HepG2 (cell line): ENCODE data around the gene LINGO3. TPM values are rescaled to one million over a fixed set of nuclear protein-coding genes. Genes with fewer than 3 reads are reported as not detected.

Experiments used
- CTCF ChIP-seq: sonication (generic); formaldehyde crosslinking; IDR thresholded peaks from 2 replicates; pipeline ENCODE4 v1.5.0; 2020; ENCODE audit warnings: mild to moderate bottlenecking, missing genetic modification reagents, moderate library complexity
- FOXM1 ChIP-seq: sonication (generic); formaldehyde crosslinking; IDR thresholded peaks from 2 replicates; pipeline ENCODE4 v1.5.0; 2020; ENCODE audit warnings: missing genetic modification reagents
- HCFC1 ChIP-seq: fragments of 150-350 bp; IDR thresholded peaks from 2 replicates; pipeline ENCODE4 v1.6.1; 2014; ENCODE audit warnings: low read depth, low read length
- HMGXB4 ChIP-seq, 2 experiments: sonication (generic) in 1 of 2; formaldehyde crosslinking in 1 of 2; IDR thresholded peaks; 2 replicates each; pipeline versions ENCODE4 v1.4.0 to v1.6.1; 2018 to 2020; ENCODE audit warnings: missing genetic modification reagents in 2 of 2, borderline replicate concordance in 1 of 2, low read depth in 1 of 2, mild to moderate bottlenecking in 1 of 2, missing biosample characterization in 1 of 2
- IKZF5 ChIP-seq: IDR thresholded peaks from 2 replicates; pipeline ENCODE4 v1.6.1; 2018; ENCODE audit warnings: missing genetic modification reagents, mild to moderate bottlenecking, missing compliant biosample characterization
- SALL1 ChIP-seq: sonication (generic); formaldehyde crosslinking; IDR thresholded peaks from 2 replicates; pipeline ENCODE4 v1.8.0; 2022; ENCODE audit warnings: mild to moderate bottlenecking, missing genetic modification reagents
- TFAP4 ChIP-seq: sonication (generic); IDR thresholded peaks from 2 replicates; pipeline ENCODE4 v1.6.1; 2016; ENCODE audit warnings: low read depth, borderline replicate concordance
- UBTF ChIP-seq: sonication (generic); formaldehyde crosslinking; IDR thresholded peaks from 2 replicates; pipeline ENCODE4 v1.4.0; 2020; ENCODE audit warnings: mild to moderate bottlenecking, missing genetic modification reagents
- ZFX ChIP-seq: sonication (generic); formaldehyde crosslinking; IDR thresholded peaks from 2 replicates; pipeline ENCODE4 v1.4.0; 2020; ENCODE audit warnings: mild to moderate bottlenecking, low read depth, missing genetic modification reagents, moderate library complexity
- ZNF687 ChIP-seq: sonication (generic); formaldehyde crosslinking; IDR thresholded peaks from 2 replicates; pipeline ENCODE4 v1.5.1; 2020; ENCODE audit warnings: mild to moderate bottlenecking, missing genetic modification reagents, moderate library complexity
- ZNF772 ChIP-seq: sonication (generic); formaldehyde crosslinking; IDR thresholded peaks from 2 replicates; pipeline ENCODE4 v1.5.0; 2020; ENCODE audit warnings: mild to moderate bottlenecking, missing genetic modification reagents
- ZNF800 ChIP-seq: sonication (generic); formaldehyde crosslinking; IDR thresholded peaks from 2 replicates; pipeline ENCODE4 v1.4.0; 2020; ENCODE audit warnings: missing genetic modification reagents
- polyA plus RNA-seq, 8 experiments: library from polyadenylated mRNA; depleted of rRNA in 3 of 8; stranded (reverse) in 7 of 8; unstranded in 1 of 8; fragments of >200 nt; fragmentation: Illumina TruSeq in 4 of 8; extraction: Trizol in 4 of 8; gene quantifications; 2 replicates each; pipeline versions ENCODE4 v1.2.1 to v1.2.3, GENCODE V29; 2011 to 2016; ENCODE audit warnings: low read depth in 4 of 8, missing spikeins in 1 of 8, mixed read lengths in 1 of 8; ENCODE audit not compliant: insufficient read depth in 1 of 8
- total RNA-seq, 5 experiments: library from RNA; depleted of rRNA; stranded (reverse); fragments of >200 nt; fragmentation: Illumina TruSeq; extraction: Trizol; gene quantifications; 2 replicates each; pipeline ENCODE4 v1.2.3, GENCODE V29; 2016; ENCODE audit warnings: low read depth in 1 of 5

LINGO3 gene
- total and polyA plus RNA-seq, 2 of the 13 experiments (the other 11 are each of a cell fraction or from before 2014, with no cell fraction given) = not detected

- no peak for TF ChIP-seq HCFC1
- peak; percentile 53; the same call in 1 of the 2 replicates for TF ChIP-seq TFAP4
- 0 out of 4 replicates have a peak, but pooled peaks of 1 of the 2 experiments have one; percentile 20 for TF ChIP-seq HMGXB4 (CRISPR knock-in tag; IDR thresholded peaks at IDR 0.05; ENCODE audit: borderline replicate concordance in 1 of 2, low read depth in 1 of 2)
- no peak for TF ChIP-seq FOXM1 (CRISPR knock-in tag)
- peak; percentile 35; the same call in 1 of the 2 replicates for TF ChIP-seq ZNF800 (CRISPR knock-in tag)
- TF ChIP-seq ZNF687 (CRISPR knock-in tag) = peak; percentile 66
- TF ChIP-seq ZFX (CRISPR knock-in tag) = peak; percentile 52; the same call in 1 of the 2 replicates
- peak; percentile 19; the same call in 1 of the 2 replicates for TF ChIP-seq CTCF
- TF ChIP-seq UBTF (CRISPR knock-in tag) = peak; percentile 87
- TF ChIP-seq SALL1 (CRISPR knock-in tag) = peak; percentile 22; the same call in 1 of the 2 replicates
- TF ChIP-seq ZNF772 (CRISPR knock-in tag) = 0 out of 2 replicates have a peak, but pooled peaks have one; percentile 37
- TF ChIP-seq IKZF5 (CRISPR knock-in tag) = no peak
Observed at GRCh38 chr19:2282062-2282861, 25.7 kb downstream of the LINGO3 start, which contains the start of gene PEAK3 (continued).
